ENCODE measurements around the gene SLC12A8.

GRCh38 chr3:125061646-125062045, 150.9 kb downstream of the SLC12A8 start:
- TF ChIP-seq GATA2 (IDR thresholded peaks at IDR 0.05; ENCODE audit: low read depth, low read length) = no peak
- TF ChIP-seq GATA3 (IDR thresholded peaks at IDR 0.05; ENCODE audit: low read depth, low read length) = no peak
